ENCODE data around the gene LACTB.

Gene LACTB

GRCh38 chr15:63186065-63186464, 64.4 kb downstream of the LACTB start:
- no peak overlapping the region for H3K27ac Mint-ChIP-seq
- no peak overlapping the region for H3K4me3 Mint-ChIP-seq
- peaks cover 32% of the 10 kb centered on the region for H3K4me1 Mint-ChIP-seq (ENCODE audit: low read depth)
- no peaks in the 10 kb centered on the region for H3K27me3 Mint-ChIP-seq
- intact Hi-C loops (cut with micrococcal nuclease), result no loop called here
- H3K36me3 Mint-ChIP-seq (ENCODE audit: low read depth), result peaks cover 16% of the 10 kb centered on the region
- no peaks in the 10 kb centered on the region for H3K9me3 Mint-ChIP-seq

GRCh38 chr15:63187589-63188226, 66.0 kb downstream of the LACTB start:
- no peaks in the 10 kb centered on the region for H3K9me3 Mint-ChIP-seq
- H3K27ac Mint-ChIP-seq, result no peak overlapping the region
- H3K36me3 Mint-ChIP-seq (ENCODE audit: low read depth), result peaks cover 16% of the 10 kb centered on the region
- no peaks in the 10 kb centered on the region for H3K27me3 Mint-ChIP-seq
- no peak overlapping the region for H3K4me3 Mint-ChIP-seq
- H3K4me1 Mint-ChIP-seq (ENCODE audit: low read depth), result peaks cover 38% of the 10 kb centered on the region
- intact Hi-C loops (cut with micrococcal nuclease), result no loop called here

GRCh38 chr15:63188247-63188925, 66.7 kb downstream of the LACTB start:
- Mint-ChIP-seq H3K9me3 (no peaks in the 10 kb centered on the region), H3K27me3 (no peaks in the 10 kb centered on the region), H3K36me3 (ENCODE audit: low read depth) (peaks cover 16% of the 10 kb centered on the region), H3K4me3 (peak overlapping the region; percentile 89), H3K27ac (peak overlapping the region; percentile 90), H3K4me1 (ENCODE audit: low read depth) (peaks cover 40% of the 10 kb centered on the region)
- intact Hi-C loops (cut with micrococcal nuclease), result no loop called here

GRCh38 chr15:63188926-63189871, 67.5 kb downstream of the LACTB start, which contains the start of gene RAB8B:
Gene RAB8B, plus strand, starts transcription at chr15:63189606. Its CDS starts 19 bp downstream, at chr15:63189625.
- H3K36me3 Mint-ChIP-seq (ENCODE audit: low read depth), result peaks cover 16% of the 10 kb centered on the region
- no peaks in the 10 kb centered on the region for H3K9me3 Mint-ChIP-seq
- intact Hi-C loops (cut with micrococcal nuclease), result no loop called here
- H3K4me1 Mint-ChIP-seq (ENCODE audit: low read depth), result peaks cover 40% of the 10 kb centered on the region
- H3K27me3 Mint-ChIP-seq, result no peaks in the 10 kb centered on the region
- H3K4me3 Mint-ChIP-seq, result peak within 1 kb of the TSS; percentile 89
- peak within 1 kb of the TSS; percentile 90 for H3K27ac Mint-ChIP-seq

GRCh38 chr15:63189941-63190768, 68.5 kb downstream of the LACTB start:
- no peaks in the 10 kb centered on the region for H3K27me3 Mint-ChIP-seq
- peaks cover 16% of the 10 kb centered on the region for H3K36me3 Mint-ChIP-seq (ENCODE audit: low read depth)
- intact Hi-C loops (cut with micrococcal nuclease), result loop anchor here (2.0 to 5.0 kb wide), 4 partner anchors 33 to 92 kb away; partner anchors contain the start of gene RPS27L
- H3K9me3 Mint-ChIP-seq, result no peaks in the 10 kb centered on the region
- H3K4me1 Mint-ChIP-seq (ENCODE audit: low read depth), result peaks cover 43% of the 10 kb centered on the region
- peak overlapping the region; percentile 90 for H3K27ac Mint-ChIP-seq
- H3K4me3 Mint-ChIP-seq, result peak overlapping the region; percentile 89

GRCh38 chr15:63190769-63191649, 69.3 kb downstream of the LACTB start:
- H3K27ac Mint-ChIP-seq, result peak overlapping the region; percentile 90
- intact Hi-C loops (cut with micrococcal nuclease), result loop anchor here (2.0 to 5.0 kb wide), 4 partner anchors 34 to 91 kb away; partner anchors contain the start of gene RPS27L
- H3K27me3 Mint-ChIP-seq, result no peaks in the 10 kb centered on the region
- no peaks in the 10 kb centered on the region for H3K9me3 Mint-ChIP-seq
- peaks cover 16% of the 10 kb centered on the region for H3K36me3 Mint-ChIP-seq (ENCODE audit: low read depth)
- peaks cover 51% of the 10 kb centered on the region for H3K4me1 Mint-ChIP-seq (ENCODE audit: low read depth)
- peak overlapping the region; percentile 89 for H3K4me3 Mint-ChIP-seq

Measured in dendritic cell treated with granulocyte-macrophage colony-stimulating factor and Interleukin-4, amounts not matched to agents 40 ng/mL and 50 ng/mL, for 4 days (primary cell).